Tibial artery (tissue), 4 donors: ENCODE data around the gene TNRC6C.
A peak's percentile ranks its signal among the peaks of the same experiment; 100 is the strongest.

Experiments
- DNase-seq, 2 donors: peaks; one replicate each; pipeline ENCODE4 v3.0.0-alpha.2; 2019
- H3K27ac ChIP-seq, 2 donors: fragments of 200-600 bp; sonication (generic) in 1 of 2; 1 replicate in 1 of 2; 2 replicates in 1 of 2; pipeline ENCODE4 v1.5.1; 2018 to 2019; ENCODE audit warnings: mild to moderate bottlenecking in 1 of 2
- H3K27me3 ChIP-seq, 2 donors: fragments of 200-600 bp; sonication (generic) in 1 of 2; one replicate each; pipeline versions ENCODE4 v1.5.1 to v1.6.0; 2016 to 2019
- H3K36me3 ChIP-seq, 3 donors: fragments of 200-600 bp; sonication (generic) in 2 of 3; one replicate each; pipeline ENCODE4 v1.5.1; 2016 to 2019; ENCODE audit warnings: mild to moderate bottlenecking in 2 of 3
- H3K4me1 ChIP-seq, 4 donors: fragments of 200-600 bp; sonication (generic) in 2 of 4; 1 replicate in 3 of 4; 2 replicates in 1 of 4; pipeline ENCODE4 v1.5.1; 2016 to 2019
- H3K4me3 ChIP-seq, 2 donors: fragments of 200-600 bp; sonication (generic) in 1 of 2; 1 replicate in 1 of 2; 2 replicates in 1 of 2; pipeline ENCODE4 v1.5.1; 2018 to 2019; ENCODE audit warnings: mild to moderate bottlenecking in 2 of 2
- H3K9me3 ChIP-seq, 3 donors: fragments of 200-600 bp; sonication (generic) in 1 of 3; one replicate each; pipeline ENCODE4 v1.5.1; 2016 to 2019
- intact Hi-C: fragments of 100-400 bp; cut with DNase I; formaldehyde crosslinking; loops from one replicate; pipeline ENCODE4 v1.15.0; 2023; ENCODE audit warnings: low total_unique reads
- TF ChIP-seq, protein P1 (sequence below), 2 experiments: fragments of 200-600 bp in 1 of 2; fragments of 450-650 bp in 1 of 2; IDR thresholded peaks; one replicate each; pipeline ENCODE4 v1.5.1; 2017 to 2019; ENCODE audit warnings: antibody characterized with exemption in 2 of 2, mild to moderate bottlenecking in 1 of 2, moderate library complexity in 1 of 2

Gene TNRC6C

DNA sequence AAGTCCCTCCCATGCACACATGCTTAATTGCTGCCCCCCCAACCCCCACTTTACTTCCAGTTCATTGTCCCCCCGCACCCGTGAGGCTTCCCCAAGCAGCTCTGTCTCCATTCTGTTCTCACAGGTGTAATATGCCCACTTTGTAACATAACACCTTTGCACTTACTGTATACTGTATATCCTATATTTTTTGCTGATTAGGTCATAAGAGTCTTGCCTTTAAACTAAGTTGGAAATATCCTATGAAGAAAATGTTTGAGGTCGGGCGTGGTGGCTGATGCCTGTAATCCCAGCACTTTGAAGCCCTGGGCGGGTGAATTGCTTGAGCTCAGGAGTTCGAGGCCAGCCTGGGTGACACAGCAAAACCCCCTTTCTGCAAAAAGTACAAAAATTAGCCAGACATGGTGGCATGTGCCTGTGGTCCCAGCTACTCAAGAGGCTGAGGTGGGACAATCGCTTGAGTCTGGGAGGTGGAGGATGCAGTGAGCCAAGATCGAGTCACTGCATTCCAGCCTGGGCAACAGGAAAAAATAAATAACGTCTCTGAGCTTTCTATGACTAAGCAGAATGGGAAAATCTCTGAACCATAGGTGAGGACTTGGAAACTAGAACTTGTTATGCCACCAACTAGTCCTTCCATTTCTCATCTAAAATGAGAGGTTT lies 76.1 kb downstream of the TNRC6C start:
- no peaks in the 10 kb centered on the region for H3K9me3 ChIP-seq
- peaks cover 0 to 36% (median 22%) of the 10 kb centered on the region in 4 donors for H3K4me1 ChIP-seq
- no peaks in the 10 kb centered on the region for H3K27me3 ChIP-seq
- H3K4me3 ChIP-seq = no peak overlapping the region
- intact Hi-C loops = no loop called here
- TF ChIP-seq, protein P1, sequence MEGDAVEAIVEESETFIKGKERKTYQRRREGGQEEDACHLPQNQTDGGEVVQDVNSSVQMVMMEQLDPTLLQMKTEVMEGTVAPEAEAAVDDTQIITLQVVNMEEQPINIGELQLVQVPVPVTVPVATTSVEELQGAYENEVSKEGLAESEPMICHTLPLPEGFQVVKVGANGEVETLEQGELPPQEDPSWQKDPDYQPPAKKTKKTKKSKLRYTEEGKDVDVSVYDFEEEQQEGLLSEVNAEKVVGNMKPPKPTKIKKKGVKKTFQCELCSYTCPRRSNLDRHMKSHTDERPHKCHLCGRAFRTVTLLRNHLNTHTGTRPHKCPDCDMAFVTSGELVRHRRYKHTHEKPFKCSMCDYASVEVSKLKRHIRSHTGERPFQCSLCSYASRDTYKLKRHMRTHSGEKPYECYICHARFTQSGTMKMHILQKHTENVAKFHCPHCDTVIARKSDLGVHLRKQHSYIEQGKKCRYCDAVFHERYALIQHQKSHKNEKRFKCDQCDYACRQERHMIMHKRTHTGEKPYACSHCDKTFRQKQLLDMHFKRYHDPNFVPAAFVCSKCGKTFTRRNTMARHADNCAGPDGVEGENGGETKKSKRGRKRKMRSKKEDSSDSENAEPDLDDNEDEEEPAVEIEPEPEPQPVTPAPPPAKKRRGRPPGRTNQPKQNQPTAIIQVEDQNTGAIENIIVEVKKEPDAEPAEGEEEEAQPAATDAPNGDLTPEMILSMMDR (IDR thresholded peaks at IDR 0.05) = no peak
- peaks cover 5 to 17% (median 17%) of the 10 kb centered on the region in 3 donors for H3K36me3 ChIP-seq
- no peak for DNase-seq
- peak overlapping the region; percentile 31 to 57 for H3K27ac ChIP-seq

GRCh38 chr17:78037280-78037679 lies 78.8 kb downstream of the TNRC6C start:
- Histone ChIP-seq H3K4me1 (peaks cover 0 to 45% (median 30%) of the 10 kb centered on the region in 4 donors), H3K36me3 (peaks cover 0 to 17% (median 17%) of the 10 kb centered on the region in 3 donors), H3K9me3 (no peaks in the 10 kb centered on the region), H3K27ac (no peak overlapping the region), H3K27me3 (no peaks in the 10 kb centered on the region), H3K4me3 (no peak overlapping the region)
- DNase-seq = no peak
- TF ChIP-seq, protein P1 (IDR thresholded peaks at IDR 0.05) = no peak
- intact Hi-C loops = no loop called here

DNA sequence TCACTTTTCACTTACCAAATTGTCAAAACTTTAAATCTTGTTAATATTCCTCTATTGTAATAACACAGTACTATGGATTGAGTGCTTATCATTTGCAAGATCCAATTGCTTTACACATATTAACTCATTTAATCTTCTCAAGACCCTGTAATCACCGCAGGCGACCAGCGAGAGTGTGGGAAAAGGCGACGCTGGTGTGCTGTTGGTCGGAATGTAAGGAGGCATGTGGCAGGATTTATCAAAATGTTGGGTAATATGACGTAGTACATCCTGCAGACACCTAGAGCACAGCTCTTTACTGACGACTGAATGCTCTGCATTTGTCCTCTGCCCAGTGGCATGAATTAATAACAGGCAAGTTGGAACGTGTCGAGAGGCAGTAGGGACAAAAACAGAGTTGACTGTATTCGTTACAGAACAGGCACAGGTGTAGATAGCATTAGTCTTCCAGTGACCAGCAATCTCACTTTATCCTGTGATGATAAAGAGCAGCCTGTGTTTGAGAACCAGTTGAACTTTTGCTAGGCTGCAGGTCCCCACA lies 80.3 kb downstream of the TNRC6C start:
- Histone ChIP-seq H3K36me3 (peaks cover 0 to 15% (median 11%) of the 10 kb centered on the region in 3 donors), H3K4me1 (peaks cover 0 to 43% (median 27%) of the 10 kb centered on the region in 4 donors), H3K27me3 (no peaks in the 10 kb centered on the region), H3K9me3 (no peaks in the 10 kb centered on the region), H3K27ac (no peak overlapping the region), H3K4me3 (no peak overlapping the region)
- intact Hi-C loops = no loop called here
- TF ChIP-seq, protein P1 (IDR thresholded peaks at IDR 0.05) = no peak
- no peak for DNase-seq

- TF ChIP-seq, protein P1 (IDR thresholded peaks at IDR 0.05) = no peak
- no peak for DNase-seq
- Histone ChIP-seq H3K4me3 (no peak overlapping the region), H3K9me3 (no peaks in the 10 kb centered on the region), H3K27me3 (no peaks in the 10 kb centered on the region), H3K4me1 (peaks cover 0 to 42% (median 26%) of the 10 kb centered on the region in 4 donors), H3K27ac (peak overlapping the region; percentile 85 to 87), H3K36me3 (peaks cover 0 to 8% (median 6%) of the 10 kb centered on the region in 3 donors)
- intact Hi-C loops = no loop called here
Observed at GRCh38 chr17:78039581-78039980, 81.1 kb downstream of the TNRC6C start.

DNA sequence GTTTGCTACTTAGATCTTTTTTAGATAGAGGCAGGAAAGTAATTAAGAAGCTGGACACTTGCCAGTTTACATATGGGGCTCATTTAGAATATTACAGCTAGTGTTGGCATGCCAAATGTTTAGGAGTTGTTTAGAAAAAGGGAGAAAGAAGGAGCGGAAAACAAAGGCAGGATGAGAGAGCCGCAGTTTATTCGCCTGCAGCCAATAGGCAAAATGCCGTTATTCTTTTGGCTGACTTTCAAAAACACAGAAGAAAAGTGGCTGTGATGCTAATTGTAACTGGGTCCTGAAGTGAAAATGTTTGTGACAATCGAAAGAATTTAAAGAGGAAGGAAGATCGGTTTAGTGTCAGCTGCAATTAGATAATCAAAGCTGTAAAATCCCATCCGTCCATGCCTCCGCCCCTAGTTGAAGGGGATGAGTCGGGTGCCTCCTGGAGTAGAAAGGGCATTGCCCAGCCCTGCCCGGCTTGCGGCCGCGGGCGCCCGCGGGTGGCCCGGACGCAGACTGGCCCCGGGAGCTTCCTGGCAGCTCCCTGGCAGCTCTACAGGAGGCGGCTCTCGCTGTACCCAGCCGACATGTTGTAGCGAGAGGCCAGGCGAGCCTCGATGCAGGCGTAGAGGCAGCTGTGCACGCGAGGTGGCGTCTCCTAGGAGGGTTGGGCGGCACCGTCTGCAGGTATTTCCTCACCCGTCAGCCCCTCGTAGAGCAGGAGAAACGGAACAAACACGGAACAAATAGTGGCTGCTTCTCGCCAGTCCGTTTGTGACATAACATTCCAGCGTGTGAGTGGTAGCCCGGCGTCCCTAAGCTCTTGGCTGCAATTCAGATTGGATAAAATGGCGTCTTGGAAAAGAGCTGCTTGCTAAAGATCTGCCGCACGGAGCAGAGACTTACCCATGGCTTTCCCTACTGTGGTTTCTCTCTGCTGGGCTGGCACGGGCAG lies 82.2 kb downstream of the TNRC6C start:
- TF ChIP-seq, protein P1 (IDR thresholded peaks at IDR 0.05) = no peak
- no peaks in the 10 kb centered on the region for H3K27me3 ChIP-seq
- peak; percentile 57 to 80 for DNase-seq
- H3K36me3 ChIP-seq = peaks cover 0 to 6% (median 6%) of the 10 kb centered on the region in 3 donors
- H3K9me3 ChIP-seq = no peaks in the 10 kb centered on the region
- peaks cover 0 to 38% (median 22%) of the 10 kb centered on the region in 4 donors for H3K4me1 ChIP-seq
- H3K4me3 ChIP-seq = peak overlapping the region; percentile 58 to 62
- H3K27ac ChIP-seq = peak overlapping the region; percentile 85 to 87
- intact Hi-C loops = no loop called here
